NCI-H524 treated with DMSO at 0.1 percent for 48 hours (cell line): ENCODE measurements around the gene THBS3.

Experiments
- DNase-seq: peaks from one replicate; lab custom pipeline; 2025; lab: John Stamatoyannopoulos, UW

The THBS3 gene

GRCh38 chr1:155187456-155187891 lies 20.2 kb downstream of the THBS3 start:
- DNase-seq = no peak

GRCh38 chr1:155186794-155187455 lies 20.8 kb downstream of the THBS3 start:
- DNase-seq = no peak

- DNase-seq = no peak
These were observed 21.5 kb downstream of the THBS3 start for GRCh38 chr1:155186067-155186793.

- no peak for DNase-seq
These were observed 22.0 kb downstream of the THBS3 start for GRCh38 chr1:155185783-155186066.

GRCh38 chr1:155184835-155185782 lies 22.6 kb downstream of the THBS3 start:
- DNase-seq = no peak

- no peak for DNase-seq
These were observed 23.3 kb downstream of the THBS3 start for GRCh38 chr1:155184351-155184811.

- no peak for DNase-seq
These were observed 23.9 kb downstream of the THBS3 start for GRCh38 chr1:155183775-155184221.

- DNase-seq = no peak
These were observed 25.6 kb downstream of the THBS3 start for GRCh38 chr1:155182052-155182550.

- no peak for DNase-seq
These were observed 26.2 kb downstream of the THBS3 start for GRCh38 chr1:155181371-155182051.

- DNase-seq = no peak
These were observed 28.3 kb downstream of the THBS3 start for GRCh38 chr1:155179112-155180031.

- DNase-seq = no peak
These were observed 29.1 kb downstream of the THBS3 start for GRCh38 chr1:155178441-155179111.

GRCh38 chr1:155177918-155178281 lies 29.8 kb downstream of the THBS3 start:
- DNase-seq = no peak

- no peak for DNase-seq
These were observed 30.3 kb downstream of the THBS3 start for GRCh38 chr1:155177192-155177917.

- DNase-seq = no peak
These were observed 31.1 kb downstream of the THBS3 start for GRCh38 chr1:155176544-155177071.

GRCh38 chr1:155175927-155176371 lies 31.7 kb downstream of the THBS3 start:
- DNase-seq = no peak

- DNase-seq = no peak
These were observed 32.3 kb downstream of the THBS3 start for GRCh38 chr1:155175281-155175926.

- DNase-seq = no peak
These were observed 33.1 kb downstream of the THBS3 start for GRCh38 chr1:155174324-155175280.
